Measurements from ENCODE around the gene IL36B. TPM values are rescaled to one million over a fixed set of nuclear protein-coding genes. Genes with fewer than 3 reads are reported as not detected.

Gene IL36B
- total RNA-seq, 6 experiments from 2014 or later: not detected

DNA sequence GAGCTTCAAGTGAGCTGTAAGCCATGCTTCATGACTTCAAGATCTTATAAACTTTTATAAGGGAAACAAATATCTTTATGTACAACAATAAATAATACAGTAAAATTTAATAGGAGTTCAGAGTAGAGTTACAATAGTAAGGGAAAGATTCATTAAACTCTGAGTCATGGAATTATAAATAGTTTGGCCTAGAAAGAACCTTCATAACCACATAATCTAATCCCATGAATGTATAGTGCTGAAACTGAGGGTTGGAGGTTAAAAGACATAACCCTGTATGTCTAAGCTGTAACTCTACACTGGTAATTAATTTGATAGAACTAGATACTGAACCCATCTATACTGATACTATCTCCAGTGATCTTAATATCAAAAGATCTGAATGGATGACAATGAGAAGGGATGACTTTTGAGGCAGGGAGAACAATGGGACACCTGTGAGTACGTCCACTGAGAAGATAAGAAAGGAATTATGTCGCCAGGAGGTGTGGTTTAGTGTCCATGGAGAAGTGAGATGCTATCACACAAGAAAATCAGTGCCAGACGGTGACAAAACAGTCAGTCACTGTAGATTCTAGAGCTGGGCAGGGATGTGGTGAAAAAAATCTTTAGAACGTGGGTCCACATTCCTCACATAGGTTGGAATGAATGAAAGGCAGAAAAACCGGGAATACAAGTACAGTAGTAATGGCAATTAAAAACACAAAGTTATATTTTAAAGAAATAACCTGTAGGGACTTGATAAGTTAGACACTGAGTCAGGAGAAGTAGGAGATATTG, 16.2 kb upstream of the IL36B start:
- H3K4me3 ChIP-seq: no peak overlapping the region
- no peaks in the 10 kb centered on the region for H3K4me1 ChIP-seq
- H3K9me3 ChIP-seq: no peaks in the 10 kb centered on the region
- H3K27me3 ChIP-seq: no peaks in the 10 kb centered on the region
- no peak overlapping the region for H3K27ac ChIP-seq
- DNase-seq (no peak), ATAC-seq (no peak)
- intact Hi-C loops (cut with DNase I): no loop called here
- 35% methylated on average over 5 of the region's 5 CpGs for WGBS (ENCODE audit: insufficient coverage, low coverage, low lambda C conversion rate, missing lambda C conversion rate)
- no peaks in the 10 kb centered on the region for H3K36me3 ChIP-seq
- TF ChIP-seq, protein P1, sequence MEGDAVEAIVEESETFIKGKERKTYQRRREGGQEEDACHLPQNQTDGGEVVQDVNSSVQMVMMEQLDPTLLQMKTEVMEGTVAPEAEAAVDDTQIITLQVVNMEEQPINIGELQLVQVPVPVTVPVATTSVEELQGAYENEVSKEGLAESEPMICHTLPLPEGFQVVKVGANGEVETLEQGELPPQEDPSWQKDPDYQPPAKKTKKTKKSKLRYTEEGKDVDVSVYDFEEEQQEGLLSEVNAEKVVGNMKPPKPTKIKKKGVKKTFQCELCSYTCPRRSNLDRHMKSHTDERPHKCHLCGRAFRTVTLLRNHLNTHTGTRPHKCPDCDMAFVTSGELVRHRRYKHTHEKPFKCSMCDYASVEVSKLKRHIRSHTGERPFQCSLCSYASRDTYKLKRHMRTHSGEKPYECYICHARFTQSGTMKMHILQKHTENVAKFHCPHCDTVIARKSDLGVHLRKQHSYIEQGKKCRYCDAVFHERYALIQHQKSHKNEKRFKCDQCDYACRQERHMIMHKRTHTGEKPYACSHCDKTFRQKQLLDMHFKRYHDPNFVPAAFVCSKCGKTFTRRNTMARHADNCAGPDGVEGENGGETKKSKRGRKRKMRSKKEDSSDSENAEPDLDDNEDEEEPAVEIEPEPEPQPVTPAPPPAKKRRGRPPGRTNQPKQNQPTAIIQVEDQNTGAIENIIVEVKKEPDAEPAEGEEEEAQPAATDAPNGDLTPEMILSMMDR (IDR thresholded peaks at IDR 0.05): no peak
- TF ChIP-seq POLR2A (IDR thresholded peaks at IDR 0.05): no peak

GRCh38 chr2:113068249-113068648, 15.6 kb upstream of the IL36B start:
- no peaks in the 10 kb centered on the region for H3K9me3 ChIP-seq
- no peaks in the 10 kb centered on the region for H3K36me3 ChIP-seq
- no peaks in the 10 kb centered on the region for H3K27me3 ChIP-seq
- H3K27ac ChIP-seq: no peak overlapping the region
- intact Hi-C loops (cut with DNase I): no loop called here
- no peak for TF ChIP-seq POLR2A (IDR thresholded peaks at IDR 0.05)
- TF ChIP-seq, protein P1 (IDR thresholded peaks at IDR 0.05): no peak
- ATAC-seq (peak in 1 of 4 donors; percentile 9), DNase-seq (no peak)
- no peaks in the 10 kb centered on the region for H3K4me1 ChIP-seq
- no peak overlapping the region for H3K4me3 ChIP-seq
- 38% methylated on average over 2 of the region's 2 CpGs for WGBS (ENCODE audit: insufficient coverage, low coverage, low lambda C conversion rate, missing lambda C conversion rate)

DNA sequence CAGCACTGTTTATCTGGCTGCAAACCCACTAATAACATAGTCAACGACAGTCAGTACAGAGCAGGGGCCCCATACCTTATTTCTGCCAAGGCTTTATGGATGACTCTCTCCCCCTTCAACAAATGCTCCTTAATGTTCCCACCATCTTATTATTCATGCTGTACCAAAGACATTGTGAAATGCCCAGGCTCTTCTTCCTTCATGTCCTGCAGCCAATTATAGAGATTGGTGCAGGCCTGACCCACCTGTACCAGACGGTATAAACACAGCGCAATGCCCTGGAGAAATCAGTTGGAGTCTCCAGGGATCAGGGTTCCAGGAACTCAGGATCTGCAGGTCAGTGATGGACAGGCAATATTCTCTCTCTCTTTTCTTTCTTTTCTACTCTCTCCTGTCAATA, 15.0 kb upstream of the IL36B start, which contains the start of gene IL1F10:
TSS of gene IL1F10 (plus strand) at position 290 of the 400 bp plus-strand sequence. CDS start 4,769 bp downstream, outside the sequence.
- intact Hi-C loops (cut with DNase I): no loop called here
- 95% methylated on average over 3 of the region's 3 CpGs for WGBS (ENCODE audit: insufficient coverage, low coverage, low lambda C conversion rate, missing lambda C conversion rate)
- Histone ChIP-seq H3K27ac (no peak within 1 kb of the TSS), H3K4me3 (no peak within 1 kb of the TSS), H3K36me3 (no peaks in the 10 kb centered on the region), H3K4me1 (no peaks in the 10 kb centered on the region), H3K9me3 (no peaks in the 10 kb centered on the region), H3K27me3 (no peaks in the 10 kb centered on the region)
- no peak for DNase-seq
- TF ChIP-seq POLR2A (IDR thresholded peaks at IDR 0.05): no peak
- TF ChIP-seq, protein P1 (IDR thresholded peaks at IDR 0.05): no peak
- ATAC-seq: no peak

GRCh38 chr2:113064898-113065297, 12.2 kb upstream of the IL36B start:
- ATAC-seq: no peak
- H3K4me3 ChIP-seq: no peak overlapping the region
- WGBS (ENCODE audit: insufficient coverage, low coverage, low lambda C conversion rate, missing lambda C conversion rate): no CpG with 5 or more reads among the region's 1 CpG
- no peaks in the 10 kb centered on the region for H3K36me3 ChIP-seq
- TF ChIP-seq, protein P1 (IDR thresholded peaks at IDR 0.05): no peak
- no peak for TF ChIP-seq POLR2A (IDR thresholded peaks at IDR 0.05)
- H3K27me3 ChIP-seq: no peaks in the 10 kb centered on the region
- H3K4me1 ChIP-seq: no peaks in the 10 kb centered on the region
- no peak for DNase-seq
- H3K9me3 ChIP-seq: no peaks in the 10 kb centered on the region
- H3K27ac ChIP-seq: no peak overlapping the region
- intact Hi-C loops (cut with DNase I): no loop called here
